HepG2 (cell line): ENCODE data around the gene NGLY1.

Experiments used
- CTCF ChIP-seq: sonication (generic); formaldehyde crosslinking; IDR thresholded peaks from 2 replicates; pipeline ENCODE4 v1.5.0; 2020; ENCODE audit warnings: mild to moderate bottlenecking, missing genetic modification reagents, moderate library complexity
- EP300 ChIP-seq, 3 experiments: sonication (generic) in 1 of 3; formaldehyde crosslinking in 1 of 3; IDR thresholded peaks; 2 replicates each; pipeline versions ENCODE4 v1.5.1 to v1.6.1; 2011 to 2020; ENCODE audit warnings: low read depth in 2 of 3, low read length in 2 of 3, borderline replicate concordance in 1 of 3, improper control_type of control experiment in 1 of 3, mild to moderate bottlenecking in 1 of 3, missing genetic modification reagents in 1 of 3, moderate library complexity in 1 of 3
- FOXM1 ChIP-seq: sonication (generic); formaldehyde crosslinking; IDR thresholded peaks from 2 replicates; pipeline ENCODE4 v1.5.0; 2020; ENCODE audit warnings: missing genetic modification reagents
- MYC ChIP-seq: sonication (generic); formaldehyde crosslinking; IDR thresholded peaks from 2 replicates; pipeline ENCODE4 v1.9.0; 2021; ENCODE audit warnings: missing genetic modification reagents, borderline replicate concordance
- POLR2A ChIP-seq, 2 experiments: IDR thresholded peaks; 2 replicates each; pipeline ENCODE4 v1.6.1; 2011; ENCODE audit warnings: low read depth in 2 of 2, low read length in 2 of 2, mild to moderate bottlenecking in 1 of 2, moderate library complexity in 1 of 2; ENCODE audit not compliant: insufficient read depth in 1 of 2
- USF2 ChIP-seq, 2 experiments: sonication (generic) in 1 of 2; formaldehyde crosslinking in 1 of 2; IDR thresholded peaks; 2 replicates each; pipeline versions ENCODE4 v1.5.1 to v1.6.1; 2011 to 2020; ENCODE audit warnings: borderline replicate concordance in 1 of 2, low read depth in 1 of 2, low read length in 1 of 2, mild to moderate bottlenecking in 1 of 2, missing genetic modification reagents in 1 of 2, moderate library complexity in 1 of 2
- ZFP36 ChIP-seq: fragments of 150-350 bp; IDR thresholded peaks from 2 replicates; pipeline ENCODE4 v1.6.1; 2018; ENCODE audit warnings: borderline replicate concordance, low read length, low read depth; ENCODE audit not compliant: partially characterized antibody
- ZNF646 ChIP-seq: sonication (generic); formaldehyde crosslinking; IDR thresholded peaks from 2 replicates; pipeline ENCODE4 v1.9.0; 2021; ENCODE audit warnings: mild to moderate bottlenecking, missing genetic modification reagents

DNA sequence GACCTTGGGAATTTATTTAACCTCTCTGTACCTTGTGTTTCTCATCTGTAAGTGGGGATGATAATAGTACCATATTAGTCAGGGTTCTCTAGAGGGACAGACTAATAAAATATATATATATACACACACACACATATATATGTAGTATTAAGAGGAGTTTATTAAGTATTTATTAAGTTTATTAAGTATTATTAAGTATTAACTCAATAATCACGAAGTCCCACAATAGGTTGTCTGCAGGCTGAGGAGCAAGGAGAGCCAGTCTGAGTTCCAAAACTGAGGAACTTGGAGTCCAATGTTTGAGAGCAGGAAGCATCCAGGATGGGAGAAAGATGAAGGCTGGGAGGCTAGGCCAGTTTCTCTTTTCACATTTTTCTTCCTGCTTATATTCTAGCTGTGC is 21.4 kb upstream of the NGLY1 start:
- TF ChIP-seq ZNF646 (CRISPR knock-in tag) (no peak), POLR2A (IDR thresholded peaks at IDR 0.05; ENCODE audit: insufficient read depth in 1 of 2, low read depth in 2 of 2, low read length in 2 of 2) (no peak), CTCF (no peak), ZFP36 (no peak), MYC (CRISPR knock-in tag) (no peak), USF2 (IDR thresholded peaks at IDR 0.05; ENCODE audit: low read depth, low read length) (no peak), USF2 (CRISPR knock-in tag; IDR thresholded peaks at IDR 0.05; ENCODE audit: borderline replicate concordance) (no peak), FOXM1 (CRISPR knock-in tag) (no peak), EP300 (IDR thresholded peaks at IDR 0.05; ENCODE audit: low read depth in 2 of 2, low read length in 2 of 2) (no peak), EP300 (CRISPR knock-in tag; IDR thresholded peaks at IDR 0.05; ENCODE audit: borderline replicate concordance) (no peak)
